Measurements from ENCODE around the gene TASOR2. TPM values are rescaled to one million over a fixed set of nuclear protein-coding genes. Genes with fewer than 3 reads are reported as not detected.
A peak's percentile ranks its signal among the peaks of the same experiment; 100 is the strongest.

Gene TASOR2
- total RNA-seq, 1 experiment from 2014 or later = 123 TPM

DNA sequence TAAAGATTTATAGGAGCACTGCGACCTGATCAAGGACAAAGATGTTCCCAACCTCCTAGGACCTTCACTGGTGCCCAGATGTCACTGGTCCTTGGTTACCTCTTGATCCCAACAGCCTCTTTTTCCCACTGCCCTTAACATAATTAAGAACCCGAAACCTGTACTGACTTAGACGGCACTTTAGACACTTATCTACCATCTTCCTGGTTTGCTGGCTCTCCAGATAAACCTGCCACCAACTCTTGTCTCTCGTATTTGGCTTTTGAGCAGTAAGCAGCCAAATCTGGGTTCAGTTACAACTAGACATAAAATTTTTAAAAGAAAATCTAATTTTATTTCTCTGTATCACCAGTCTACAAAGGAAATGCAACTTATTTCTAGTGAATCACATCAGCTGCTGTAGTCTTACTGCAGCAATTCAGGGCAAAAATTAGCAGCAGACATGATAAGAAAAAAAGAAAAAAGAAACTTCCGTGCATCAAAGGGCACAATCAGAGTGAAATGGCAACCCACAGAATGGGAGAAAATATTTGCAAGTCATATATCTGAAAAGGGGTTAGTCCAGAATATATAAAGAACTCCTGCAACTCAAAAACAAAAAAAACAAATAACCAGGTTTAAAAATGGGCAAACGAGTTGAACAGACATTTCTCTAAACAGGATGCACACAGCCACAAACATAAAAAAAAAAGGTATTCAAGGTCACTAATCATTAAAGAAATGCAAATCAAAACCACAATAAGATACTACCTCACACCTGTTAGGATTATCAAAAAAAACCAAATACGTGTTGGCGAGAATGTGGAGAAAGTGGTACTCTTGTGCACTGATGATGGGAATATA, 27.7 kb upstream of the TASOR2 start:
- intact Hi-C loops (cut with micrococcal nuclease) = no loop called here
- Mint-ChIP-seq H3K27ac (ENCODE audit: low read depth, unreplicated experiment) (no peak overlapping the region), H3K4me1 (ENCODE audit: insufficient read depth, unreplicated experiment) (peaks cover 19% of the 10 kb centered on the region), H3K9me3 (ENCODE audit: unreplicated experiment) (no peaks in the 10 kb centered on the region), H3K36me3 (ENCODE audit: insufficient read depth, unreplicated experiment) (peaks cover 23% of the 10 kb centered on the region), H3K27me3 (ENCODE audit: insufficient read depth, unreplicated experiment) (no peaks in the 10 kb centered on the region), H3K4me3 (ENCODE audit: unreplicated experiment) (no peak overlapping the region)
- POLR2A ChIA-PET = interaction anchor here (0.7 to 1.0 kb wide), 2 partner anchors 8 to 25 kb away, joined by 3 read pairs; no protein-coding TSS in a partner anchor
- no TSS peak for BruUV-seq (replicated peaks)
- no peak for TF ChIP-seq CTCF (IDR thresholded peaks at IDR 0.05; ENCODE audit: unreplicated experiment)
- no peak for DNase-seq (ENCODE audit: unreplicated experiment)
- CTCF ChIA-PET = interaction anchor here (0.6 kb wide), 1 partner anchor 213 kb away, joined by 3 read pairs; no protein-coding TSS in a partner anchor

- intact Hi-C loops (cut with micrococcal nuclease) = no loop called here
- ChIA-PET CTCF (interaction anchor here (0.7 to 1.2 kb wide), 2 partner anchors 44 to 274 kb away, joined by 3 read pairs; no protein-coding TSS in a partner anchor), POLR2A (interaction anchor here (1.3 to 3.2 kb wide), 2 partner anchors 27 to 155 kb away, joined by 4 to 15 read pairs; partner anchors contain the start of gene GDI2)
- Mint-ChIP-seq H3K4me1 (ENCODE audit: insufficient read depth, unreplicated experiment) (peaks cover 32% of the 10 kb centered on the region), H3K9me3 (ENCODE audit: unreplicated experiment) (no peaks in the 10 kb centered on the region), H3K27ac (ENCODE audit: low read depth, unreplicated experiment) (peak overlapping the region; percentile 16), H3K36me3 (ENCODE audit: insufficient read depth, unreplicated experiment) (peaks cover 14% of the 10 kb centered on the region), H3K4me3 (ENCODE audit: unreplicated experiment) (no peak overlapping the region), H3K27me3 (ENCODE audit: insufficient read depth, unreplicated experiment) (no peaks in the 10 kb centered on the region)
- TF ChIP-seq CTCF (IDR thresholded peaks at IDR 0.05; ENCODE audit: unreplicated experiment) = no peak
- no TSS peak for BruUV-seq (replicated peaks)
- DNase-seq (ENCODE audit: unreplicated experiment) = no peak
These were observed 25.6 kb upstream of the TASOR2 start for GRCh38 chr10:5658871-5659618.

DNA sequence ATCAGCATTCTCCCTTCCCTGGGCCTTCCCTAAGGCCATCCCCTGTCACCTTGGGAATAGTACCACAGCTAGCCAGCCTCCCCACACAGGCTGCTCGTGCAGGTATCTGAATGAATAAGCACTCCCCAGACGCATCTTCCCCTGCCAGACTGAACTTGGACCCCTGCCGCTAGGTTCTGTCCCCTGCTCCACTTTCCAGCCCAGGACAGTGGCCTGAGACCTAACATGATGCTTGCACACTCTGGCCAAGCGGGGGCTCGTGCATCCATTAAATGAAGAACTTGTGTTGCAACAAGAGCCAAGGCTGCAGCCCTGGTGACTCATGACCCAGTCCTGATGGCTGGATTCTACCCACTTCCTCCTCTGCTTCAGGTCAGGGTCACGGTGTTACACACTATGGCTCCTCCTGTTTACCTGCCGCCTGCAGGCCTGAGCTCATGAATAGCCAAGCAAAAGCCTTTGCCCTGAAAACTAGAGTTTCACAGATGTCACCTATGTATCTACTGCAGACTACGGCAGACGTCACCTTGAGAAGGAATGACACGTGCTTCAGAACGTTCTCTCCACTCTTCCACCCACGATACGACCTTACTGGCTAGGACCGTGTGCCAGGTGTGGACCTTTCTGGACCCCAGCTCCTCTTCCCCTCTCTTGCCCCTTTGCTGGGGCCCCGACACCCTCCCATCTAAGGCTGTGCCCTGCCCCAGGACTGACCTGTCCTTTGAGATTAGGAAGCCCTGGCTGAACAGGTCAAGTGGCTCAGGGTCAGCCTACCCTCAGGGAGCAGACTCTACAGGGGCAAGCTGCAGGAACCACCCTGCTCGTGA, 24.7 kb upstream of the TASOR2 start:
- no peaks in the 10 kb centered on the region for H3K9me3 Mint-ChIP-seq (ENCODE audit: unreplicated experiment)
- CTCF ChIA-PET = interaction anchor here (0.6 to 1.2 kb wide), 7 partner anchors 8 to 275 kb away, joined by 3 to 6 read pairs (median 3); no protein-coding TSS in a partner anchor
- H3K27ac Mint-ChIP-seq (ENCODE audit: low read depth, unreplicated experiment) = peak overlapping the region; percentile 16
- H3K4me1 Mint-ChIP-seq (ENCODE audit: insufficient read depth, unreplicated experiment) = peaks cover 36% of the 10 kb centered on the region
- H3K36me3 Mint-ChIP-seq (ENCODE audit: insufficient read depth, unreplicated experiment) = peaks cover 7% of the 10 kb centered on the region
- no peaks in the 10 kb centered on the region for H3K27me3 Mint-ChIP-seq (ENCODE audit: insufficient read depth, unreplicated experiment)
- BruUV-seq (replicated peaks) = no TSS peak
- TF ChIP-seq CTCF (IDR thresholded peaks at IDR 0.05; ENCODE audit: unreplicated experiment) = no peak
- intact Hi-C loops (cut with micrococcal nuclease) = no loop called here
- H3K4me3 Mint-ChIP-seq (ENCODE audit: unreplicated experiment) = peak overlapping the region; percentile 5
- POLR2A ChIA-PET = interaction anchor here (0.8 to 3.2 kb wide), 3 partner anchors 28 to 154 kb away, joined by 4 to 15 read pairs (median 4); partner anchors contain the start of gene GDI2
- DNase-seq (ENCODE audit: unreplicated experiment) = peak; percentile 87

Measured in MCF 10A (cell line).